ENCODE measurements around the gene SLC7A8. TPM values are rescaled to one million over a fixed set of nuclear protein-coding genes. Genes with fewer than 3 reads are reported as not detected.

SLC7A8 gene
- total and polyA plus RNA-seq, 10 of the 15 experiments (the other 5 are each of a cell fraction or from before 2014, with no cell fraction given) = 0.06 to 0.28 (median 0.21) TPM; not detected in 7

DNA sequence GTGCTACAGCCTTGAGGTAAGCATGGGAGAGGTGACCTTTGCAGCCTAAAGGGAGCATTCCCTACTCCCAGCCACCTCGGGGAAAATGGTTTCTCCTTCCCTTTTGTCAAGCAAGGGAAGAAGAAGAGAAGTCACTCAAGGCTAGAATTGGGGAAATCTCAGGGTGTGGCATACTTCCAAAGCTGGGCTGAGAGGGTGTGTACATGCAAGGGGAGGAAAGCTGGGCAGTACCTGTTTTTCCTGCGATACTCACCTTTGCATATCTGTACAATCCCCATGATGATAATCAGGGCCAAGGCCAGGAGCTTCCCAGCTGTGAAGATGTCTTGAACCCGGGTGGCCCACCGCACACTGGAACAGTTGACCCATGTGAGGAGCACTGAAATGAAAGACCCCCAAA lies 40.6 kb downstream of the SLC7A8 start:
- Histone ChIP-seq H3K27ac (ENCODE audit: control insufficient read depth, insufficient read depth) (no peak overlapping the region), H3K9ac (ENCODE audit: control insufficient read depth, insufficient read depth, low read length) (no peak overlapping the region)
- TF ChIP-seq CHD1 (IDR thresholded peaks at IDR 0.05; ENCODE audit: low read depth, low read length) (no peak), EP300 (IDR thresholded peaks at IDR 0.05; ENCODE audit: borderline replicate concordance in 1 of 2, control insufficient read depth in 1 of 2, low read depth in 2 of 2, low read length in 2 of 2) (no peak), ZSCAN29 (IDR thresholded peaks at IDR 0.05) (no peak), STAT1 (conservative IDR thresholded peaks at IDR 0.05) (no peak), NFXL1 (IDR thresholded peaks at IDR 0.05; ENCODE audit: borderline replicate concordance) (no peak), CHD2 (IDR thresholded peaks at IDR 0.05; ENCODE audit: borderline replicate concordance, low read depth, low read length) (no peak), FOXK2 (IDR thresholded peaks at IDR 0.05) (no peak), TAF1 (IDR thresholded peaks at IDR 0.05; ENCODE audit: borderline replicate concordance, low read depth, low read length) (no peak), ZNF274 (IDR thresholded peaks at IDR 0.05; ENCODE audit: insufficient read depth, insufficient read length) (no peak), ZNF384 (IDR thresholded peaks at IDR 0.05; ENCODE audit: borderline replicate concordance, low read depth, low read length) (no peak), CBX5 (IDR thresholded peaks at IDR 0.05; ENCODE audit: low read depth) (no peak), IKZF2 (IDR thresholded peaks at IDR 0.05) (no peak)
- TF ChIP-seq, protein P1, sequence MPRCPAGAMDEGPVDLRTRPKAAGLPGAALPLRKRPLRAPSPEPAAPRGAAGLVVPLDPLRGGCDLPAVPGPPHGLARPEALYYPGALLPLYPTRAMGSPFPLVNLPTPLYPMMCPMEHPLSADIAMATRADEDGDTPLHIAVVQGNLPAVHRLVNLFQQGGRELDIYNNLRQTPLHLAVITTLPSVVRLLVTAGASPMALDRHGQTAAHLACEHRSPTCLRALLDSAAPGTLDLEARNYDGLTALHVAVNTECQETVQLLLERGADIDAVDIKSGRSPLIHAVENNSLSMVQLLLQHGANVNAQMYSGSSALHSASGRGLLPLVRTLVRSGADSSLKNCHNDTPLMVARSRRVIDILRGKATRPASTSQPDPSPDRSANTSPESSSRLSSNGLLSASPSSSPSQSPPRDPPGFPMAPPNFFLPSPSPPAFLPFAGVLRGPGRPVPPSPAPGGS (IDR thresholded peaks at IDR 0.05; ENCODE audit: borderline replicate concordance, insufficient read depth, low read depth, low read length, poor library complexity, severe bottlenecking) = no peak
- TF ChIP-seq, protein P2, sequence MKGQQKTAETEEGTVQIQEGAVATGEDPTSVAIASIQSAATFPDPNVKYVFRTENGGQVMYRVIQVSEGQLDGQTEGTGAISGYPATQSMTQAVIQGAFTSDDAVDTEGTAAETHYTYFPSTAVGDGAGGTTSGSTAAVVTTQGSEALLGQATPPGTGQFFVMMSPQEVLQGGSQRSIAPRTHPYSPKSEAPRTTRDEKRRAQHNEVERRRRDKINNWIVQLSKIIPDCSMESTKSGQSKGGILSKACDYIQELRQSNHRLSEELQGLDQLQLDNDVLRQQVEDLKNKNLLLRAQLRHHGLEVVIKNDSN (IDR thresholded peaks at IDR 0.05; ENCODE audit: borderline replicate concordance, extremely low read length, insufficient read depth, low read depth, low read length) = no peak
- TF ChIP-seq, protein P3, sequence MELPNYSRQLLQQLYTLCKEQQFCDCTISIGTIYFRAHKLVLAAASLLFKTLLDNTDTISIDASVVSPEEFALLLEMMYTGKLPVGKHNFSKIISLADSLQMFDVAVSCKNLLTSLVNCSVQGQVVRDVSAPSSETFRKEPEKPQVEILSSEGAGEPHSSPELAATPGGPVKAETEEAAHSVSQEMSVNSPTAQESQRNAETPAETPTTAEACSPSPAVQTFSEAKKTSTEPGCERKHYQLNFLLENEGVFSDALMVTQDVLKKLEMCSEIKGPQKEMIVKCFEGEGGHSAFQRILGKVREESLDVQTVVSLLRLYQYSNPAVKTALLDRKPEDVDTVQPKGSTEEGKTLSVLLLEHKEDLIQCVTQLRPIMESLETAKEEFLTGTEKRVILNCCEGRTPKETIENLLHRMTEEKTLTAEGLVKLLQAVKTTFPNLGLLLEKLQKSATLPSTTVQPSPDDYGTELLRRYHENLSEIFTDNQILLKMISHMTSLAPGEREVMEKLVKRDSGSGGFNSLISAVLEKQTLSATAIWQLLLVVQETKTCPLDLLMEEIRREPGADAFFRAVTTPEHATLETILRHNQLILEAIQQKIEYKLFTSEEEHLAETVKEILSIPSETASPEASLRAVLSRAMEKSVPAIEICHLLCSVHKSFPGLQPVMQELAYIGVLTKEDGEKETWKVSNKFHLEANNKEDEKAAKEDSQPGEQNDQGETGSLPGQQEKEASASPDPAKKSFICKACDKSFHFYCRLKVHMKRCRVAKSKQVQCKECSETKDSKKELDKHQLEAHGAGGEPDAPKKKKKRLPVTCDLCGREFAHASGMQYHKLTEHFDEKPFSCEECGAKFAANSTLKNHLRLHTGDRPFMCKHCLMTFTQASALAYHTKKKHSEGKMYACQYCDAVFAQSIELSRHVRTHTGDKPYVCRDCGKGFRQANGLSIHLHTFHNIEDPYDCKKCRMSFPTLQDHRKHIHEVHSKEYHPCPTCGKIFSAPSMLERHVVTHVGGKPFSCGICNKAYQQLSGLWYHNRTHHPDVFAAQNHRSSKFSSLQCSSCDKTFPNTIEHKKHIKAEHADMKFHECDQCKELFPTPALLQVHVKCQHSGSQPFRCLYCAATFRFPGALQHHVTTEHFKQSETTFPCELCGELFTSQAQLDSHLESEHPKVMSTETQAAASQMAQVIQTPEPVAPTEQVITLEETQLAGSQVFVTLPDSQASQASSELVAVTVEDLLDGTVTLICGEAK (IDR thresholded peaks at IDR 0.05; ENCODE audit: borderline replicate concordance) = no peak
- TF ChIP-seq, protein P4, sequence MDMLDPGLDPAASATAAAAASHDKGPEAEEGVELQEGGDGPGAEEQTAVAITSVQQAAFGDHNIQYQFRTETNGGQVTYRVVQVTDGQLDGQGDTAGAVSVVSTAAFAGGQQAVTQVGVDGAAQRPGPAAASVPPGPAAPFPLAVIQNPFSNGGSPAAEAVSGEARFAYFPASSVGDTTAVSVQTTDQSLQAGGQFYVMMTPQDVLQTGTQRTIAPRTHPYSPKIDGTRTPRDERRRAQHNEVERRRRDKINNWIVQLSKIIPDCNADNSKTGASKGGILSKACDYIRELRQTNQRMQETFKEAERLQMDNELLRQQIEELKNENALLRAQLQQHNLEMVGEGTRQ (IDR thresholded peaks at IDR 0.05; ENCODE audit: borderline replicate concordance, low read depth, low read length) = no peak

More for the DNA sequence above, 40.6 kb downstream of the SLC7A8 start:
- ChIA-PET SMC1A (ENCODE audit: uncharacterized antibody, unreplicated experiment) (no interaction called here), CTCF (interaction anchor here (1.0 to 3.2 kb wide), 2 partner anchors 22 to 74 kb away, joined by 3 to 16 read pairs; no protein-coding TSS in a partner anchor), POLR2A (interaction anchor here (0.6 kb wide), 1 partner anchor 68 kb away, joined by 4 read pairs; no protein-coding TSS in a partner anchor), RAD21 (ENCODE audit: unreplicated experiment) (no interaction called here)
- no TSS peak for BruUV-seq (replicated peaks)
- Histone ChIP-seq H3K9me3 (replicated peaks; ENCODE audit: control insufficient read depth, insufficient read depth, low read length) (no peaks in the 10 kb centered on the region), H3K4me1 (ENCODE audit: control insufficient read depth, insufficient read depth, low read length) (no peaks in the 10 kb centered on the region), H3K79me2 (ENCODE audit: control insufficient read depth, insufficient read depth, low read length) (no peaks in the 10 kb centered on the region), H3K4me2 (ENCODE audit: control insufficient read depth, insufficient read depth) (no peak overlapping the region), H4K20me1 (ENCODE audit: control insufficient read depth, insufficient read depth) (no peaks in the 10 kb centered on the region; the same call in 1 of the 2 replicates), H3K4me3 (no peak overlapping the region), H3K27me3 (replicated peaks in 1 of 2; ENCODE audit: control insufficient read depth in 2 of 2, insufficient read depth in 2 of 2, low read length in 1 of 2) (peaks cover 3% of the 10 kb centered on the region in 2 experiments; a peak in 3 of 4 replicates), H2AFZ (ENCODE audit: control insufficient read depth, low read depth, low read length) (no peak overlapping the region), H3K36me3 (ENCODE audit: control insufficient read depth in 2 of 2, insufficient read depth in 2 of 2, low read length in 1 of 2) (no peaks in the 10 kb centered on the region)
- DNase-seq (ENCODE audit: low read depth, low spot score) (no peak), FAIRE-seq (no peak), ATAC-seq (no peak)
- intact Hi-C loops (cut with micrococcal nuclease; ENCODE audit: unreplicated experiment) = no loop called here
- 47% methylated on average over 4 of the region's 4 CpGs for WGBS (ENCODE audit: insufficient coverage, insufficient replicate concordance, low lambda C conversion rate, missing lambda C conversion rate)
- in situ Hi-C loops (cut with MboI) = no loop called here

All from GM12878 (cell line).